OCI-LY7 (cell line): Measurements from ENCODE around the gene PSMC3. TPM values are rescaled to one million over a fixed set of nuclear protein-coding genes. Genes with fewer than 3 reads are reported as not detected.

ENCODE experiments used
- BruUV-seq: library from RNA; stranded (reverse); fragments of 400-500 nt; replicated peaks from 2 replicates; lab custom pipeline; 2021; lab: Mats Ljungman, UMichigan
- CTCF ChIA-PET: fragments of 300-600 bp; sonication (Branson Sonifier 250); formaldehyde crosslinking; loops from one replicate; lab custom pipeline; 2022; ENCODE audit warnings: antibody characterized with exemption; ENCODE audit not compliant: unreplicated experiment; lab: Charles Lee
- POLR2A ChIA-PET: fragments of 300-600 bp; sonication (Branson Sonifier 250); formaldehyde crosslinking; loops from one replicate; lab custom pipeline; 2022; ENCODE audit warnings: antibody characterized with exemption; lab: Charles Lee
- DNase-seq: peaks from one replicate; pipeline ENCODE4 v3.0.0-alpha.2; 2015; ENCODE audit warnings: low spot score
- H2AFZ ChIP-seq: fragments of 200-600 bp; sonication (generic), shearing (Covaris generic); 2 replicates; pipeline ENCODE4 v1.6.1; 2014; ENCODE audit warnings: mild to moderate bottlenecking, antibody characterized with exemption, low read length, moderate library complexity
- H3K27ac ChIP-seq: fragments of 200-600 bp; sonication (generic); 2 replicates; pipeline ENCODE4 v1.5.1; 2014; ENCODE audit warnings: mixed run types, low read depth, mild to moderate bottlenecking, moderate library complexity, low read length, inconsistent platforms; ENCODE audit not compliant: poor library complexity, severe bottlenecking
- H3K36me3 ChIP-seq: fragments of 200-600 bp; sonication (generic); 2 replicates; pipeline ENCODE4 v1.6.1; 2014; ENCODE audit warnings: mild to moderate bottlenecking, antibody characterized with exemption, low read length, moderate library complexity, mixed read lengths; ENCODE audit not compliant: insufficient read depth
- H3K4me1 ChIP-seq: fragments of 200-600 bp; sonication (generic); 2 replicates; pipeline ENCODE4 v1.5.1; 2014; ENCODE audit warnings: mild to moderate bottlenecking, low read length; ENCODE audit not compliant: insufficient read depth, poor library complexity, severe bottlenecking
- H3K4me2 ChIP-seq: fragments of 200-600 bp; sonication (generic); 2 replicates; pipeline ENCODE4 v1.6.1; 2014; ENCODE audit warnings: mild to moderate bottlenecking, low read length
- H3K4me3 ChIP-seq: fragments of 200-600 bp; sonication (generic); 2 replicates; pipeline ENCODE4 v1.5.1; 2014; ENCODE audit warnings: mild to moderate bottlenecking, low read depth, low read length; ENCODE audit not compliant: poor library complexity, severe bottlenecking
- H3K79me2 ChIP-seq: fragments of 200-600 bp; sonication (generic); 2 replicates; pipeline ENCODE4 v1.6.1; 2016; ENCODE audit warnings: low read depth, mild to moderate bottlenecking, low read length, moderate library complexity, mixed read lengths; ENCODE audit not compliant: insufficient read depth
- H3K9me2 ChIP-seq: fragments of 200-600 bp; sonication (generic); 2 replicates; pipeline ENCODE4 v1.6.1; 2016; ENCODE audit warnings: mild to moderate bottlenecking, low read length, mixed read lengths; ENCODE audit not compliant: insufficient read depth
- H3K9me3 ChIP-seq: fragments of 200-600 bp; sonication (generic); 2 replicates; pipeline ENCODE4 v1.6.1; 2014; ENCODE audit warnings: mild to moderate bottlenecking, mixed run types, low read length, mixed read lengths
- H4K20me1 ChIP-seq: fragments of 200-600 bp; sonication (generic); 2 replicates; pipeline ENCODE4 v1.6.1; 2014; ENCODE audit warnings: mild to moderate bottlenecking, antibody characterized with exemption, low read length, moderate library complexity, mixed read lengths; ENCODE audit not compliant: insufficient read depth
- CTCF ChIP-seq: fragments of 200-600 bp; sonication (generic); conservative IDR thresholded peaks from 2 replicates; pipeline ENCODE4 v1.5.1; 2014; ENCODE audit warnings: mild to moderate bottlenecking, antibody characterized with exemption, low read length, moderate library complexity, mixed read lengths
- EZH2phosphoT487 ChIP-seq: fragments of 200-600 bp; sonication (generic); IDR thresholded peaks from 2 replicates; pipeline ENCODE4 v1.6.1; 2018; ENCODE audit warnings: low read depth, borderline replicate concordance, mild to moderate bottlenecking, mixed run types, antibody characterized with exemption, low read length, moderate library complexity, mixed read lengths
- intact Hi-C: fragments of 100-400 bp; cut with micrococcal nuclease; formaldehyde crosslinking; loops from one replicate; pipeline ENCODE4 v1.10.0; 2022; ENCODE audit not compliant: unreplicated experiment
- total RNA-seq, 2 experiments: library from RNA; depleted of rRNA in 1 of 2; stranded (reverse); fragments of >200 nt in 1 of 2; shearing (Covaris generic) in 1 of 2; gene quantifications; 2 replicates each; pipeline ENCODE4 v1.2.3, GENCODE V29; 2014 to 2022

PSMC3 gene
- total RNA-seq, 2 experiments from 2014 or later, result 122 to 144 TPM

- intact Hi-C loops, result loop anchor here (10.0 kb wide), 1 partner anchor 78 kb away; no protein-coding TSS in a partner anchor
- Histone ChIP-seq H3K27ac (peak overlapping the region; percentile 67), H3K79me2 (peaks cover 24% of the 10 kb centered on the region), H3K4me2 (peak overlapping the region; percentile 85), H3K36me3 (peaks cover 34% of the 10 kb centered on the region), H2AFZ (no peak overlapping the region), H4K20me1 (no peaks in the 10 kb centered on the region), H3K9me2 (no peaks in the 10 kb centered on the region), H3K4me1 (peaks cover 46% of the 10 kb centered on the region), H3K4me3 (peak overlapping the region; percentile 79), H3K9me3 (no peaks in the 10 kb centered on the region)
- no TSS peak for BruUV-seq
- TF ChIP-seq EZH2phosphoT487 (no peak), CTCF (peak; percentile 62)
- DNase-seq, result peak; percentile 50
- ChIA-PET CTCF (interaction anchor here (1.1 to 2.1 kb wide), 2 partner anchors 16 to 30 kb away, joined by 3 to 7 read pairs; no protein-coding TSS in a partner anchor), POLR2A (interaction anchor here (0.6 to 1.6 kb wide), 3 partner anchors 11 to 703 kb away, joined by 3 to 9 read pairs (median 3); no protein-coding TSS in a partner anchor)
Observed at GRCh38 chr11:47376525-47377371, 49.5 kb downstream of the PSMC3 start.

- POLR2A ChIA-PET, result interaction anchor here (1.6 kb wide), 1 partner anchor 24 kb away, joined by 9 read pairs; no protein-coding TSS in a partner anchor
- Histone ChIP-seq H3K36me3 (peaks cover 38% of the 10 kb centered on the region), H3K79me2 (peaks cover 24% of the 10 kb centered on the region), H3K9me3 (no peaks in the 10 kb centered on the region), H3K9me2 (no peaks in the 10 kb centered on the region), H3K4me2 (peak overlapping the region; percentile 85), H3K4me1 (peaks cover 46% of the 10 kb centered on the region), H3K27ac (peak overlapping the region; percentile 67), H4K20me1 (no peaks in the 10 kb centered on the region), H3K4me3 (peak overlapping the region; percentile 79), H2AFZ (no peak overlapping the region)
- CTCF ChIA-PET, result interaction anchor here (2.1 kb wide), 1 partner anchor 31 kb away, joined by 7 read pairs; no protein-coding TSS in a partner anchor
- DNase-seq, result no peak
- no peak for TF ChIP-seq EZH2phosphoT487
- no peak for TF ChIP-seq CTCF
- intact Hi-C loops, result loop anchor here (10.0 kb wide), 1 partner anchor 79 kb away; no protein-coding TSS in a partner anchor
- no TSS peak for BruUV-seq
Observed at GRCh38 chr11:47376107-47376524, 50.1 kb downstream of the PSMC3 start.
